Measurements from ENCODE around the gene NOS3.

Gene NOS3

DNA sequence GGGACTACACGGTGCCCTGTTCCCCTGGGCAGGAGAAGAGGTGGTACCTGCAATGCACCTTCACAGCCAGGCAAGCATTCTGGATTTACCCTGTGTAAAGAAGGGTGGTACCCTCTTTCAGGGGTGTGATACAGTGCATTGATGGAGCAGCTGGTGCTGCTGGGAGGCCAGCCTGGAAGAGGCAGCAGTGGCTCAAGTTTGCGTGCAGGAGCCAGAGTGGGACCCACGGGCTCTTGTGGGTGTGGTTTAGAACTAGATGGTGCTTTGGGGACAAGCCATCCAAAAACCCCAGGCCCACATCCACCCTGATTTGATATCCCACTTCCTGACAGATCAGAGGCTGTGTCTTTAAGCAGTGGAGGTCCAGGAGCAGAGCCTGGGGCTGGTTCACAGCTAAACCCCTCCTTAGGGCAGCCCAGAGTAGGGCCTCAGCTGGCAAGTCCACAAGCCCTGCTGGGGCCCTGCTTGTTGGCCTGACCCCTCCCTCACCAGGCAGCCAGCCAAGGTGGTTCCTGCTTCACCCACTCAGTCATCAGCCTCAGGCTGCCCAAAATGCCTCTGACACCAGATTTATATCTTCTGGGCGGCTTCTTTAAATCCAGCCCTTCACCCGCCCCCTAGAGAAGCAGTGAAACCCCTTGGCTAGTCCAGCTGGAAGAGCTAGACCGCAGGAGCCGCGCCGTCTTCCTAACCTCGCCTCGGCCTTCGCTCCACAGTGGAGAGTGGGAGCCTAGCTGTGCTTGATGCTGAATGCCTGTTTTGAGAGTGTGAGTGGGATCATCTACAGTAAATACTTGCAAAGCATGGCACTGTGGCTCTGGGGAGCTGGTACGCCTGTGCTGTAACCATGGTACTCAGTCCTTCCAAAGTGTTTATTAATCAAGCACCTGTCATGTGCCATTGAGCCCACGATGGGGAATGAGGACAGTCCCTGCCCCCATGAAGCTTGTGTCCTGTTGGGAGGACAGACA, 56.1 kb downstream of the NOS3 start:
- Histone ChIP-seq H4K20me1 (ENCODE audit: insufficient read depth, low read length) (no peaks in the 10 kb centered on the region), H3K79me2 (ENCODE audit: low read length) (no peaks in the 10 kb centered on the region), H3K27ac (ENCODE audit: low read length) (no peak overlapping the region), H3K4me1 (ENCODE audit: low read length) (no peaks in the 10 kb centered on the region), H3K27me3 (ENCODE audit: low read depth, low read length) (no peaks in the 10 kb centered on the region), H3K9me3 (ENCODE audit: insufficient read depth, low read length) (no peaks in the 10 kb centered on the region), H3K36me3 (replicated peaks; ENCODE audit: low read depth, low read length) (no peaks in the 10 kb centered on the region), H3K4me3 (ENCODE audit: low read length) (no peak overlapping the region), H2AFZ (ENCODE audit: low read depth, low read length) (no peak overlapping the region), H3K9ac (ENCODE audit: low read length) (no peak overlapping the region), H3K4me2 (ENCODE audit: low read length) (no peak overlapping the region)
- TF ChIP-seq EZH2phosphoT487 (IDR thresholded peaks at IDR 0.05; ENCODE audit: low read depth) (no peak), CTCF (IDR thresholded peaks at IDR 0.05; ENCODE audit: low read depth, low read length) (no peak)

DNA sequence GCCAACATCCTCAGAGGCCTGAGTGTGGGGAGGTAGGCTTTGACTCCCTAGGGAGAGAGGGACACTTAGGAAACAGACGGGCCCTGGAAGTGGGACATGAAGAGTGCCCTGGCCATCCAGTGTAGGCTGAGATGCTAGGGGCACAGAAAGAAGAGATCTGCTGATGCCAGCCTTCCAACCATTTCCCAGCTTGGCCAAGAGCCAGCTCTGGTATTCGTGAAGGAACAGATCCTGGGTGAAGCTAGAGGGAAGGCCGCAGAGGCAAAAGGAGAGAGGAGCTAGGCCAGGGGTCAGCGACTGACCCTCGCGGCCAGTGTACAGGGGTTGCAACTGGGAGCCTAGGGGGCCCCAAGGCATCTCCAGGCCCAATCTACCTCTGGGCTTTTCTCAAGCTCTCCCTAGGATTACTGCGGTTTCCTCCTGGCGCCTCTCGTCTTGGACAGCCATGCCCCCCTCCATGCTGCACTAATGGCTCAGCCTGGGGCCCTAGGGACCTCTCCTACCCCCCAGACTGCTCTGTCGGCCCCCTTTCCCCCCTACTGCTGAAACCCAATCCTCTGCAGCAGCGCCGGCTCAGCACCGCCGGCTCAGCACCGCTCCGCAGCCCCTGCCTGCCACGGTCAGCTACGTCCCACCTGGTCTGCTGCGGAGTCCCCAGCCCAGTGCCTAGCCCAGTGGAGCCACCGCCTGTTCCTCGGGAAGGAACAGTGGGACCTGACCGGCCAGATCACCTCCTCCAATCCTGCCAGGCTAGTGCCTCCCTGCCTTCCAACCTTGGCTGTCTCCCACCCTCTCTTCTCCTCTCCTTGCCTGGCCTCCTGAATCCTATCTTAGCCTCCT, 57.4 kb downstream of the NOS3 start, which contains the start of gene ASIC3:
Gene ASIC3, plus strand, starts transcription at position 556 of the 840 bp plus-strand sequence. CDS start 355 bp downstream, outside the sequence.
- Histone ChIP-seq H3K4me1 (ENCODE audit: low read length) (no peaks in the 10 kb centered on the region), H3K4me2 (ENCODE audit: low read length) (no peak within 1 kb of the TSS), H2AFZ (ENCODE audit: low read depth, low read length) (no peak within 1 kb of the TSS), H3K4me3 (ENCODE audit: low read length) (no peak within 1 kb of the TSS), H3K9me3 (ENCODE audit: insufficient read depth, low read length) (no peaks in the 10 kb centered on the region), H4K20me1 (ENCODE audit: insufficient read depth, low read length) (no peaks in the 10 kb centered on the region), H3K79me2 (ENCODE audit: low read length) (no peaks in the 10 kb centered on the region), H3K36me3 (replicated peaks; ENCODE audit: low read depth, low read length) (no peaks in the 10 kb centered on the region), H3K9ac (ENCODE audit: low read length) (no peak within 1 kb of the TSS), H3K27me3 (ENCODE audit: low read depth, low read length) (no peaks in the 10 kb centered on the region), H3K27ac (ENCODE audit: low read length) (no peak within 1 kb of the TSS)
- TF ChIP-seq EZH2phosphoT487 (IDR thresholded peaks at IDR 0.05; ENCODE audit: low read depth) (no peak), CTCF (IDR thresholded peaks at IDR 0.05; ENCODE audit: low read depth, low read length) (no peak)

DNA sequence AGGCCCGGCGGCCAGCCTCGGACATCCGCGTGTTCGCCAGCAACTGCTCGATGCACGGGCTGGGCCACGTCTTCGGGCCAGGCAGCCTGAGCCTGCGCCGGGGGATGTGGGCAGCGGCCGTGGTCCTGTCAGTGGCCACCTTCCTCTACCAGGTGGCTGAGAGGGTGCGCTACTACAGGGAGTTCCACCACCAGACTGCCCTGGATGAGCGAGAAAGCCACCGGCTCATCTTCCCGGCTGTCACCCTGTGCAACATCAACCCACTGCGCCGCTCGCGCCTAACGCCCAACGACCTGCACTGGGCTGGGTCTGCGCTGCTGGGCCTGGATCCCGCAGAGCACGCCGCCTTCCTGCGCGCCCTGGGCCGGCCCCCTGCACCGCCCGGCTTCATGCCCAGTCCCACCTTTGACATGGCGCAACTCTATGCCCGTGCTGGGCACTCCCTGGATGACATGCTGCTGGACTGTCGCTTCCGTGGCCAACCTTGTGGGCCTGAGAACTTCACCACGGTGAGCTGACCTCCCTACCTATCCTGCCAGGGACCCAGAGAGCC, 58.2 kb downstream of the NOS3 start:
- no peak overlapping the region for H3K9ac ChIP-seq (ENCODE audit: low read length)
- H3K27me3 ChIP-seq (ENCODE audit: low read depth, low read length): no peaks in the 10 kb centered on the region
- TF ChIP-seq CTCF (IDR thresholded peaks at IDR 0.05; ENCODE audit: low read depth, low read length) (no peak), EZH2phosphoT487 (IDR thresholded peaks at IDR 0.05; ENCODE audit: low read depth) (no peak)
- no peak overlapping the region for H3K4me3 ChIP-seq (ENCODE audit: low read length)
- H3K36me3 ChIP-seq (replicated peaks; ENCODE audit: low read depth, low read length): no peaks in the 10 kb centered on the region
- no peak overlapping the region for H3K27ac ChIP-seq (ENCODE audit: low read length)
- no peaks in the 10 kb centered on the region for H3K9me3 ChIP-seq (ENCODE audit: insufficient read depth, low read length)
- no peaks in the 10 kb centered on the region for H3K79me2 ChIP-seq (ENCODE audit: low read length)
- no peak overlapping the region for H3K4me2 ChIP-seq (ENCODE audit: low read length)
- no peak overlapping the region for H2AFZ ChIP-seq (ENCODE audit: low read depth, low read length)
- no peaks in the 10 kb centered on the region for H4K20me1 ChIP-seq (ENCODE audit: insufficient read depth, low read length)
- no peaks in the 10 kb centered on the region for H3K4me1 ChIP-seq (ENCODE audit: low read length)

Measured in OCI-LY3 (cell line).